Nephron (organoid): ENCODE measurements around the gene UNC13B.

Source experiments
- H3K27ac Mint-ChIP-seq, 3 experiments: 2 replicates each; pipeline ENCODE4 v1.8.0; 2020; ENCODE audit warnings: mixed read lengths in 3 of 3, mild to moderate bottlenecking in 2 of 3, moderate library complexity in 1 of 3
- H3K27me3 Mint-ChIP-seq: 2 replicates; pipeline ENCODE4 v1.8.0; 2021; ENCODE audit warnings: low read depth, mild to moderate bottlenecking, moderate library complexity, mixed read lengths
- H3K36me3 Mint-ChIP-seq: 2 replicates; pipeline ENCODE4 v1.8.0; 2020; ENCODE audit warnings: low read depth, mixed read lengths
- H3K4me1 Mint-ChIP-seq: 2 replicates; pipeline ENCODE4 v1.8.0; 2020; ENCODE audit warnings: mixed read lengths
- H3K4me3 Mint-ChIP-seq, 3 experiments: 2 replicates each; pipeline ENCODE4 v1.8.0; 2020; ENCODE audit warnings: mild to moderate bottlenecking in 3 of 3, mixed read lengths in 3 of 3, moderate library complexity in 2 of 3
- H3K9me3 Mint-ChIP-seq: 2 replicates; pipeline ENCODE4 v1.8.0; 2020; ENCODE audit warnings: mixed read lengths
- TF ChIP-seq, protein P1 (sequence below), 3 experiments: fragments of 200-600 bp; sonication (generic); IDR thresholded peaks; one replicate each; pipeline ENCODE4 v1.5.0; 2021; ENCODE audit warnings: antibody characterized with exemption in 3 of 3; ENCODE audit not compliant: unreplicated experiment in 3 of 3

UNC13B gene

DNA sequence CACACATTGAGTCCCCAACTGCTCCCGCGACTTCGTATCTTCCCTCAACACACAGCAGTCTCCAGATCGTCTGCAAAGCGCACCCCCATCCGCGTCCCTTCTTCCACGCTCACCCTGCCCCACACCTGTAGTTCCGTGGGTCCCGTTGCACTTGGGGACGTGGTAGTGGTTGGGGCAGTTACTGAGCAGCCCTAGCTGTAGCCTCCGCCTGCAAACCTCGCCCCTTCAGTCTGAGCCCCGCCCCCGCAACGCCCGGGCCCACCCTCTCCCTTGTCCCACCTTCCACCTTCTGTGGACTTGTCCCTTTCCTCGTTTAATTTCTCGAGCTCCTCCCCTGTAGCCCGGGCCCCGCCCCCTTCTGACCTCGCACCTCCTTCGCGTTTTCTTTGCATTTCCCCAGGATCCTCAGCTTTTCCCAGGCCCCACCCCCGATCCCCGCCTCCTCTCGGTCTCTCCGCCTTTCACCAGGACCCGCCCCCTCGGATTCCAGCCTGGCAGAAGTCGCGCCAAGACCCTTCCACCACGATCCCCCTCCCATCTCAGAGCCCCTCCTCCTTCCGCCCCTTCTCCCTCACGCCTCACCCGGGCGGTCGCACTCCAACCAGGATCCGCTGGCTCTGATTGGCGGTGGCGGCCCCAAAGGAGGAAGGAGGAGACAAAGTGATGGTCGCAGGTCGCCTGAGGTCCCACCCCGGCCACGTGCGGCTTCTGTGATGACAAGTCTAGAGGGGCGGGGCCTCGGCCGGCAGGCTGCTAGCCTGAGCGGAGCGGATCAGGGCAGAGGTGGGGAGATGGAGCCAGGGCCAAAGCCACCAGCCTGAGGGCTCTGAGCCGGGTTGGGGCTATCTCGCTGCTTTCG, 45.9 kb upstream of the UNC13B start, which contains the start of gene ATOSB:
ATOSB (minus strand) TSS at position 183 of the 859 bp plus-strand sequence. CDS start 7,588 bp downstream, outside the sequence.
- Mint-ChIP-seq H3K36me3 (peaks cover 3% of the 10 kb centered on the region), H3K4me3 (peak within 1 kb of the TSS; percentile 93 to 97 (median 94)), H3K27me3 (peaks cover 5% of the 10 kb centered on the region), H3K27ac (peak within 1 kb of the TSS; percentile 90 to 97 (median 93)), H3K4me1 (peaks cover 31% of the 10 kb centered on the region), H3K9me3 (no peaks in the 10 kb centered on the region)
- TF ChIP-seq, protein P1, sequence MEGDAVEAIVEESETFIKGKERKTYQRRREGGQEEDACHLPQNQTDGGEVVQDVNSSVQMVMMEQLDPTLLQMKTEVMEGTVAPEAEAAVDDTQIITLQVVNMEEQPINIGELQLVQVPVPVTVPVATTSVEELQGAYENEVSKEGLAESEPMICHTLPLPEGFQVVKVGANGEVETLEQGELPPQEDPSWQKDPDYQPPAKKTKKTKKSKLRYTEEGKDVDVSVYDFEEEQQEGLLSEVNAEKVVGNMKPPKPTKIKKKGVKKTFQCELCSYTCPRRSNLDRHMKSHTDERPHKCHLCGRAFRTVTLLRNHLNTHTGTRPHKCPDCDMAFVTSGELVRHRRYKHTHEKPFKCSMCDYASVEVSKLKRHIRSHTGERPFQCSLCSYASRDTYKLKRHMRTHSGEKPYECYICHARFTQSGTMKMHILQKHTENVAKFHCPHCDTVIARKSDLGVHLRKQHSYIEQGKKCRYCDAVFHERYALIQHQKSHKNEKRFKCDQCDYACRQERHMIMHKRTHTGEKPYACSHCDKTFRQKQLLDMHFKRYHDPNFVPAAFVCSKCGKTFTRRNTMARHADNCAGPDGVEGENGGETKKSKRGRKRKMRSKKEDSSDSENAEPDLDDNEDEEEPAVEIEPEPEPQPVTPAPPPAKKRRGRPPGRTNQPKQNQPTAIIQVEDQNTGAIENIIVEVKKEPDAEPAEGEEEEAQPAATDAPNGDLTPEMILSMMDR (IDR thresholded peaks at IDR 0.05; ENCODE audit: unreplicated experiment in 3 of 3): no peak

DNA sequence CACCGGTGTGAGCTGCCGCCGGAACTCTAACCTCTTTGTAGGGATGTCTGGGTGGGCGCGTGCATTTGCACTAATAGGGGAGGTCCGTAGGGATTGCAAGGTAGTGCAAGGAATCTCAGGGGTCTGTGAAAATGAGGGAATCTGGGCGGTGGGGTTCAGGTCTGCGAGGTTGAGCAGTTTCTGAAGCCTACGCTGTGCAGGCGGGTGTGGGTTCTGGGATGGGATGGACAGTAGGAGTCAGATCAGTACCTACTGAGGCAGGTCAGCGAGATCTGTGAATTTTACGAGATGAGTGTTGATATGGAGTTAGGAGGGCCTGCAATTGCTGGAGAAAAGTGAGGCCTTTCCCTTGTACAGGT, 45.3 kb upstream of the UNC13B start:
- Mint-ChIP-seq H3K4me1 (peaks cover 28% of the 10 kb centered on the region), H3K36me3 (peaks cover 3% of the 10 kb centered on the region), H3K4me3 (peak overlapping the region; percentile 93 to 97 (median 94)), H3K27ac (peak overlapping the region; percentile 90 to 97 (median 93)), H3K9me3 (no peaks in the 10 kb centered on the region), H3K27me3 (peaks cover 5% of the 10 kb centered on the region)
- TF ChIP-seq, protein P1 (IDR thresholded peaks at IDR 0.05; ENCODE audit: unreplicated experiment in 3 of 3): no peak

DNA sequence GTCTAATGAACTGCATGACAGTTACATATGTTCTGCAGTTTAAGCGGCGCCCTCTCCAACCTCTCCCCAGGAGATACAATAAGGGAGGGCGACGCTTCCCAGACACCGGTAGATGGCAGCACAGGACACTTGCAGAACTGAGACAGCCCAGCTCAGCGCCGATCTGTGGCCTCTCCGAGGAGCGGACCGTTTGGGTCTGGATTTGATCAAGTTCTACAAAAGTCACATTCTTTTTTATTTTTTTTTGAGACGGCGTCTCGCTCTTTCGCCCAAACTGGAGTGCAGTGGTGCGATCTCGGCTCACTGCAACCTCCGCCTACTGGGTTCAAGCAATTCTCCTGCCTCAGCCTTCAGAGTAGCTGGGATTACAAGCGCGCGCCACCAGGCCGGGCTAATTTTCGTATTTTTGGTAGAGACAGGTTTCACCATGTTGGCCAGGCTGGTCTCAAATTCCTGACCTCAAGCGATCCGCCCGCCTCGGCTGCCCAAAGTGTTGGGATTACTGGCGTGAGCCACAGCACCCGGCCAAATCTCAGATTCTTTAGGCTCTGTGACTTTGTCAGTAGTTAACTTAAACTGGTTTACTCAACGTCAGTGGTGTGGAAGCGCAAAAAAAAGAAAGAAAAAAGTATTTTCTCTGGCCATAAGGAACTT, 44.8 kb upstream of the UNC13B start:
- H3K4me3 Mint-ChIP-seq: peak overlapping the region; percentile 93 to 97 (median 94)
- TF ChIP-seq, protein P1 (IDR thresholded peaks at IDR 0.05; ENCODE audit: unreplicated experiment in 3 of 3): peak; percentile 97 to 98 (median 97)
- H3K27ac Mint-ChIP-seq: peak overlapping the region; percentile 90 to 97 (median 93)
- no peaks in the 10 kb centered on the region for H3K9me3 Mint-ChIP-seq
- H3K36me3 Mint-ChIP-seq: peaks cover 3% of the 10 kb centered on the region
- peaks cover 5% of the 10 kb centered on the region for H3K27me3 Mint-ChIP-seq
- peaks cover 23% of the 10 kb centered on the region for H3K4me1 Mint-ChIP-seq

DNA sequence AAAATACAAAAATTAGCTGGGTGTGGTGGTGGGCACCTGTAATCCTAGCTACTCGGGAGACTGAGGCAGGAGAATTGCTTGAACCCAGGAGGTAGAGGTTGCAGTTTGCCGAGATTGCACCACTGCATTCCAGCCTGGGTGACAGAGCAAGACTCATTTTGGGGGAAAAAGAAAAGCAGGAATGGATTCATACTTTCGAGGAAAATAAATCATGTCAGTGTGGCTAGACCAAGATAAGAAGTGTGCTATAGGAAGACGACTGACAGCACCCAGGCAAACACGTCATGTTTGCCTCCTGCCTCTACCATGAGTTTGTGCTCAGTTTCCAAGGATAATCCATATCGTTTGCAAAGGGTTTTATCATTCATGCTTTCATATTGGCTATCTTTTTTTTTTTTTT, 26.9 kb upstream of the UNC13B start:
- TF ChIP-seq, protein P1 (IDR thresholded peaks at IDR 0.05; ENCODE audit: unreplicated experiment in 3 of 3): no peak
- Mint-ChIP-seq H3K27me3 (no peaks in the 10 kb centered on the region), H3K4me3 (no peak overlapping the region), H3K9me3 (peaks cover 18% of the 10 kb centered on the region), H3K4me1 (no peaks in the 10 kb centered on the region), H3K36me3 (no peaks in the 10 kb centered on the region), H3K27ac (no peak overlapping the region)

DNA sequence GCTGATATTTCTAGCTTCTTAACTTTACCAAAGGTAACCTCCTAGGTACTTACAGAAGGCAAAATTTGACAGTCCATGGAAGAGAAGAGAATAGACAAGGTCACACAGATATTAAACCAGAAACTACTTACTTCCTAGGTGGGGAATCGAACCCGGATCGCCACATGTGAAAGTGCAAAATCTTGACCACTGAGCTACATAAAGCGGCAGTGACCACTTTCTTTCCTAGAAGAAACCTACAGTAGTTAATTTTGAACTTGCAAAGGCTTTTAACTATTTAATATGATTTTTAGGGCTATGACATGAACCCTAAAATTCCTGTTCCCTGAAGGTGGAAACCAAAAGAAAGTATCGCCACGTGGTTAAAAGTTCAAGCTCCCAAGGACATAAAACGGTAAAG, 25.8 kb upstream of the UNC13B start:
- Mint-ChIP-seq H3K9me3 (peaks cover 17% of the 10 kb centered on the region), H3K4me3 (no peak overlapping the region), H3K27ac (no peak overlapping the region), H3K27me3 (no peaks in the 10 kb centered on the region), H3K36me3 (no peaks in the 10 kb centered on the region), H3K4me1 (no peaks in the 10 kb centered on the region)
- TF ChIP-seq, protein P1 (IDR thresholded peaks at IDR 0.05; ENCODE audit: unreplicated experiment in 3 of 3): no peak
